ENCODE measurements around the gene CADM1.
A peak's percentile ranks its signal among the peaks of the same experiment; 100 is the strongest.

CADM1 gene

GRCh38 chr11:115347106-115347505, 157.1 kb downstream of the CADM1 start:
- DNase-seq, result peak; percentile 16

- DNase-seq, result no peak
Observed at GRCh38 chr11:115345840-115346239, 158.4 kb downstream of the CADM1 start.

- no peak for DNase-seq
Observed at GRCh38 chr11:115345361-115345760, 158.9 kb downstream of the CADM1 start.

GRCh38 chr11:115344846-115345245, 159.4 kb downstream of the CADM1 start:
- DNase-seq, result no peak

- DNase-seq, result no peak
Observed at GRCh38 chr11:115342142-115342541, 162.1 kb downstream of the CADM1 start.

- DNase-seq, result no peak
Observed at GRCh38 chr11:115340874-115341273, 163.3 kb downstream of the CADM1 start.

- DNase-seq, result no peak
Observed at GRCh38 chr11:115338476-115338875, 165.7 kb downstream of the CADM1 start.

GRCh38 chr11:115334932-115335788, 169.1 kb downstream of the CADM1 start:
- DNase-seq, result no peak

- DNase-seq, result no peak
Observed at GRCh38 chr11:115333949-115334348, 170.3 kb downstream of the CADM1 start.

GRCh38 chr11:115333121-115333520, 171.1 kb downstream of the CADM1 start:
- DNase-seq, result no peak

- no peak for DNase-seq
Observed at GRCh38 chr11:115330684-115331482, 173.3 kb downstream of the CADM1 start.

- no peak for DNase-seq
Observed at GRCh38 chr11:115326526-115326925, 177.7 kb downstream of the CADM1 start.

GRCh38 chr11:115325523-115325922, 178.7 kb downstream of the CADM1 start:
- no peak for DNase-seq

- DNase-seq, result peak; percentile 34
Observed at GRCh38 chr11:115324581-115325432, 179.4 kb downstream of the CADM1 start.

GRCh38 chr11:115322553-115323203, 181.5 kb downstream of the CADM1 start:
- no peak for DNase-seq

- DNase-seq, result no peak
Observed at GRCh38 chr11:115321605-115322289, 182.5 kb downstream of the CADM1 start.

GRCh38 chr11:115317277-115318185, 186.7 kb downstream of the CADM1 start:
- DNase-seq, result peak; percentile 79

GRCh38 chr11:115316696-115317095, 187.5 kb downstream of the CADM1 start:
- no peak for DNase-seq

GRCh38 chr11:115314330-115314920, 189.8 kb downstream of the CADM1 start:
- no peak for DNase-seq

- no peak for DNase-seq
Observed at GRCh38 chr11:115313224-115313838, 190.9 kb downstream of the CADM1 start.

Data from NCI-H2171 (cell line).